ENCODE results near the gene NR5A2. TPM values are rescaled to one million over a fixed set of nuclear protein-coding genes. Genes with fewer than 3 reads are reported as not detected.

The NR5A2 gene
- polyA plus RNA-seq, 1 donor (not counting 4 experiments of a cell fraction or from before 2014, with no cell fraction given) = 0.05 TPM

GRCh38 chr1:200130552-200130951 is 103.0 kb downstream of the NR5A2 start:
- Histone ChIP-seq H3K9me3 (ENCODE audit: control insufficient read depth, low read depth, low read length) (no peaks in the 10 kb centered on the region), H3K4me1 (ENCODE audit: control insufficient read depth, extremely low read depth, insufficient read depth, low read length) (peaks cover 11% of the 10 kb centered on the region), H3K79me2 (ENCODE audit: control insufficient read depth, insufficient read depth, low read length) (no peaks in the 10 kb centered on the region), H3K9ac (ENCODE audit: control insufficient read depth, extremely low read depth, insufficient read depth, low read length) (no peak overlapping the region), H3K9me1 (ENCODE audit: control insufficient read depth, extremely low read depth, insufficient read depth, low read length) (no peaks in the 10 kb centered on the region), H3K4me3 (ENCODE audit: control insufficient read depth in 2 of 3, extremely low read depth in 1 of 3, insufficient read depth in 2 of 3, low read depth in 1 of 3, low read length in 3 of 3) (no peak overlapping the region), H3K4me2 (ENCODE audit: control insufficient read depth, extremely low read depth, insufficient read depth, low read depth, low read length) (no peak overlapping the region), H2AFZ (ENCODE audit: control insufficient read depth, low read length) (no peak overlapping the region), H4K20me1 (ENCODE audit: control insufficient read depth, extremely low read depth, insufficient read depth, low read length) (no peaks in the 10 kb centered on the region), H3K36me3 (ENCODE audit: control insufficient read depth in 2 of 2, extremely low read depth in 1 of 2, insufficient read depth in 2 of 2, low read length in 2 of 2) (no peaks in the 10 kb centered on the region), H3K27me3 (ENCODE audit: control insufficient read depth, extremely low read depth, insufficient read depth, low read length) (no peaks in the 10 kb centered on the region), H3K27ac (ENCODE audit: control insufficient read depth, insufficient read depth, low read length) (no peak overlapping the region)
- FAIRE-seq (no peak), DNase-seq (ENCODE audit: low read depth, low spot score) (no peak)
- dilution Hi-C loops (cut with MboI; ENCODE audit: extremely low pct_ligation_motif_present, low sequenced_read_pairs) = no loop called here
- TF ChIP-seq CTCF (optimal IDR thresholded peaks at IDR 0.05 in 1 of 3, IDR thresholded peaks at IDR 0.05 in 1 of 3, conservative IDR thresholded peaks at IDR 0.05 in 1 of 3; ENCODE audit: extremely low read depth in 1 of 3, insufficient read depth in 2 of 3, low read length in 3 of 3) (no peak), EZH2 (IDR thresholded peaks at IDR 0.05; ENCODE audit: low read length) (no peak)

- no peak for DNase-seq (ENCODE audit: low read depth, low spot score)
Measured at GRCh38 chr1:200131551-200132125, 104.1 kb downstream of the NR5A2 start.

More at GRCh38 chr1:200131551-200132125, 104.1 kb downstream of the NR5A2 start:
- Histone ChIP-seq H3K79me2 (ENCODE audit: control insufficient read depth, insufficient read depth, low read length) (no peaks in the 10 kb centered on the region), H4K20me1 (ENCODE audit: control insufficient read depth, extremely low read depth, insufficient read depth, low read length) (no peaks in the 10 kb centered on the region), H3K9me3 (ENCODE audit: control insufficient read depth, low read depth, low read length) (no peaks in the 10 kb centered on the region), H3K9ac (ENCODE audit: control insufficient read depth, extremely low read depth, insufficient read depth, low read length) (no peak overlapping the region), H3K36me3 (ENCODE audit: control insufficient read depth in 2 of 2, extremely low read depth in 1 of 2, insufficient read depth in 2 of 2, low read length in 2 of 2) (no peaks in the 10 kb centered on the region), H3K9me1 (ENCODE audit: control insufficient read depth, extremely low read depth, insufficient read depth, low read length) (no peaks in the 10 kb centered on the region), H3K4me1 (ENCODE audit: control insufficient read depth, extremely low read depth, insufficient read depth, low read length) (peaks cover 11% of the 10 kb centered on the region), H2AFZ (ENCODE audit: control insufficient read depth, low read length) (no peak overlapping the region), H3K4me2 (ENCODE audit: control insufficient read depth, extremely low read depth, insufficient read depth, low read depth, low read length) (no peak overlapping the region), H3K4me3 (ENCODE audit: control insufficient read depth in 2 of 3, extremely low read depth in 1 of 3, insufficient read depth in 2 of 3, low read depth in 1 of 3, low read length in 3 of 3) (no peak overlapping the region), H3K27ac (ENCODE audit: control insufficient read depth, insufficient read depth, low read length) (no peak overlapping the region), H3K27me3 (ENCODE audit: control insufficient read depth, extremely low read depth, insufficient read depth, low read length) (no peaks in the 10 kb centered on the region)
- peak; percentile 62 for FAIRE-seq
- TF ChIP-seq EZH2 (IDR thresholded peaks at IDR 0.05; ENCODE audit: low read length) (no peak), CTCF (optimal IDR thresholded peaks at IDR 0.05 in 1 of 3, IDR thresholded peaks at IDR 0.05 in 1 of 3, conservative IDR thresholded peaks at IDR 0.05 in 1 of 3; ENCODE audit: extremely low read depth in 1 of 3, insufficient read depth in 2 of 3, low read length in 3 of 3) (peak in 2 of 3 experiments; percentile 7 to 8)
- dilution Hi-C loops (cut with MboI; ENCODE audit: extremely low pct_ligation_motif_present, low sequenced_read_pairs) = no loop called here

Measured in keratinocyte (primary cell).